PC-9 (cell line): ENCODE data around the gene ZSCAN21. TPM values are rescaled to one million over a fixed set of nuclear protein-coding genes. Genes with fewer than 3 reads are reported as not detected.

Experiments
- BruUV-seq: library from RNA; stranded (reverse); fragments of 400-500 nt; replicated peaks from 2 replicates; lab custom pipeline; 2021; lab: Mats Ljungman, UMichigan
- CTCF ChIA-PET: fragments of 300-600 bp; sonication (Branson Sonifier 250); formaldehyde crosslinking; loops from one replicate; lab custom pipeline; 2022; ENCODE audit warnings: antibody characterized with exemption; lab: Charles Lee
- POLR2A ChIA-PET: fragments of 300-600 bp; sonication (Branson Sonifier 250); formaldehyde crosslinking; loops from one replicate; lab custom pipeline; 2022; ENCODE audit warnings: antibody characterized with exemption; ENCODE audit not compliant: unreplicated experiment; lab: Charles Lee
- DNase-seq, 2 experiments: peaks; one replicate each; pipeline versions ENCODE4 v3.0.0 to v3.0.0-alpha.2; 2015 to 2022; ENCODE audit warnings: mixed read lengths in 1 of 2
- H2AFZ ChIP-seq: fragments of 200-600 bp; sonication (generic); 2 replicates; pipeline ENCODE4 v1.8.1; 2017; ENCODE audit warnings: antibody characterized with exemption
- H3F3A ChIP-seq: fragments of 200-600 bp; sonication (generic); 2 replicates; pipeline ENCODE4 v1.8.1; 2017; ENCODE audit warnings: antibody characterized with exemption, mild to moderate bottlenecking, low read depth; ENCODE audit not compliant: insufficient read depth
- H3K27ac ChIP-seq: fragments of 200-600 bp; sonication (generic); 2 replicates; pipeline ENCODE4 v1.6.1; 2016; ENCODE audit warnings: mixed run types
- H3K27me3 ChIP-seq: fragments of 200-600 bp; sonication (generic); 2 replicates; pipeline ENCODE4 v1.6.1; 2016; ENCODE audit warnings: low read depth, mixed run types; ENCODE audit not compliant: insufficient read depth
- H3K36me3 ChIP-seq: fragments of 200-600 bp; sonication (generic); 2 replicates; pipeline ENCODE4 v1.6.1; 2016; ENCODE audit warnings: low read depth, mixed run types
- H3K4me1 ChIP-seq: fragments of 200-600 bp; sonication (generic); replicated peaks from 2 replicates; pipeline ENCODE4 v1.6.1; 2016; ENCODE audit warnings: mixed run types; ENCODE audit not compliant: insufficient read depth
- H3K4me2 ChIP-seq: fragments of 200-600 bp; sonication (generic); 2 replicates; pipeline ENCODE4 v1.6.1; 2017; ENCODE audit warnings: mixed run types
- H3K4me3 ChIP-seq: fragments of 200-600 bp; sonication (generic); 2 replicates; pipeline ENCODE4 v1.6.1; 2016; ENCODE audit warnings: mixed run types
- H3K79me2 ChIP-seq: fragments of 200-600 bp; sonication (generic); 2 replicates; pipeline ENCODE4 v1.6.1; 2017; ENCODE audit warnings: low read depth, mixed run types
- H3K9me2 ChIP-seq: fragments of 200-600 bp; sonication (generic); 2 replicates; pipeline ENCODE4 v1.8.1; 2017; ENCODE audit warnings: mild to moderate bottlenecking; ENCODE audit not compliant: insufficient read depth
- H3K9me3 ChIP-seq: fragments of 200-600 bp; sonication (generic); 2 replicates; pipeline ENCODE4 v1.8.1; 2016; ENCODE audit warnings: low read depth; ENCODE audit not compliant: insufficient read depth
- H4K20me1 ChIP-seq: fragments of 200-600 bp; sonication (generic); 2 replicates; pipeline ENCODE4 v1.8.1; 2017; ENCODE audit not compliant: insufficient read depth
- CTCF ChIP-seq: fragments of 200-600 bp; sonication (generic); conservative IDR thresholded peaks from 2 replicates; pipeline ENCODE4 v1.6.1; 2017; ENCODE audit warnings: mixed run types, antibody characterized with exemption, mild to moderate bottlenecking, moderate library complexity
- EZH2 ChIP-seq: fragments of 200-600 bp; sonication (generic); IDR thresholded peaks from 2 replicates; pipeline ENCODE4 v1.8.0; 2017; ENCODE audit warnings: antibody characterized with exemption, low read depth
- intact Hi-C: fragments of 100-400 bp; cut with micrococcal nuclease; formaldehyde crosslinking; loops from one replicate; pipeline ENCODE4 v1.10.0; 2022; ENCODE audit not compliant: unreplicated experiment
- total RNA-seq: library from RNA; stranded (reverse); gene quantifications from 2 replicates; pipeline ENCODE4 v1.2.3, GENCODE V29; 2021

ZSCAN21 gene
- total RNA-seq, 1 experiment from 2014 or later, result 8.9 TPM

GRCh38 chr7:100021297-100021696, 28.3 kb upstream of the ZSCAN21 start:
- intact Hi-C loops, result no loop called here
- H3K9me2 ChIP-seq, result no peaks in the 10 kb centered on the region
- BruUV-seq, result no TSS peak
- peaks cover 38% of the 10 kb centered on the region for H3K4me1 ChIP-seq
- H3K79me2 ChIP-seq, result peaks cover 52% of the 10 kb centered on the region
- no peak overlapping the region for H3K4me3 ChIP-seq
- peaks cover 63% of the 10 kb centered on the region for H4K20me1 ChIP-seq
- POLR2A ChIA-PET, result interaction anchor here (0.6 kb wide), 1 partner anchor 21 kb away, joined by 4 read pairs; no protein-coding TSS in a partner anchor
- peaks cover 50% of the 10 kb centered on the region for H3F3A ChIP-seq
- no peak overlapping the region for H3K27ac ChIP-seq
- H2AFZ ChIP-seq, result no peak overlapping the region
- H3K27me3 ChIP-seq, result no peaks in the 10 kb centered on the region
- H3K4me2 ChIP-seq, result no peak overlapping the region
- CTCF ChIA-PET, result interaction anchor here (1.0 kb wide), 1 partner anchor 27 kb away, joined by 3 read pairs; no protein-coding TSS in a partner anchor
- H3K36me3 ChIP-seq, result peaks cover 24% of the 10 kb centered on the region
- TF ChIP-seq EZH2, result no peak
- no peak for TF ChIP-seq CTCF
- H3K9me3 ChIP-seq, result no peaks in the 10 kb centered on the region
- no peak for DNase-seq

DNA sequence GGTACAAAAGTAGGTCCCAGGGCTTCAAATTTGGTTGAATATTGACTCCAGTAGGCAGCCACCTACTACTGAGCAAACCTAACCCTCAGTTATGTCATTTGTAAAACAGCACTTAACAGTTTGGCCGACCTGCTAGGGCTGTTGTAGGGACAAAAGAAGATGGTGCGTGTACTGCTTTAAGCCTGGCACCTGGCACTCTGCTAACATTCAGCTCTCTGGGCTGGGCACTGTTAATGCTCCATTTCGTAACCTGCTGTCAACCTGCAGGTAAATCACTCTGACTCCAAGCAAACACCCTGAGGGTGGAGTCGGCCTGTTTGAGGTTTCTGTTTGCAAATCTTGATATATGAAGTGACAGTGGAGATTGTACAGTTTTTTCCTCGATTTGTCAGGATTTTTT, 27.0 kb upstream of the ZSCAN21 start:
- no peak overlapping the region for H3K4me3 ChIP-seq
- peaks cover 50% of the 10 kb centered on the region for H4K20me1 ChIP-seq
- no peak overlapping the region for H3K27ac ChIP-seq

GRCh38 chr7:100023526-100023925, 26.0 kb upstream of the ZSCAN21 start:
- BruUV-seq, result no TSS peak
- peaks cover 24% of the 10 kb centered on the region for H3K36me3 ChIP-seq
- H3F3A ChIP-seq, result peaks cover 43% of the 10 kb centered on the region
- H3K9me3 ChIP-seq, result no peaks in the 10 kb centered on the region
- TF ChIP-seq CTCF (no peak), EZH2 (no peak)
- H3K79me2 ChIP-seq, result peaks cover 29% of the 10 kb centered on the region
- no peak for DNase-seq
- H3K4me3 ChIP-seq, result no peak overlapping the region
- peaks cover 41% of the 10 kb centered on the region for H4K20me1 ChIP-seq
- POLR2A ChIA-PET, result no interaction called here
- intact Hi-C loops, result no loop called here
- no peak overlapping the region for H3K4me2 ChIP-seq
- no peaks in the 10 kb centered on the region for H3K27me3 ChIP-seq
- no peak overlapping the region for H2AFZ ChIP-seq
- H3K4me1 ChIP-seq, result peaks cover 25% of the 10 kb centered on the region
- no peak overlapping the region for H3K27ac ChIP-seq
- no peaks in the 10 kb centered on the region for H3K9me2 ChIP-seq
- CTCF ChIA-PET, result no interaction called here

More for the DNA sequence above, 27.0 kb upstream of the ZSCAN21 start:
- no TSS peak for BruUV-seq
- peaks cover 38% of the 10 kb centered on the region for H3K79me2 ChIP-seq
- H2AFZ ChIP-seq, result no peak overlapping the region
- no peaks in the 10 kb centered on the region for H3K9me2 ChIP-seq
- peak overlapping the region; percentile 33; the same call in 1 of the 2 replicates for H3K4me2 ChIP-seq
- H3K27me3 ChIP-seq, result no peaks in the 10 kb centered on the region
- DNase-seq, result peak; percentile 42 to 87
- no peaks in the 10 kb centered on the region for H3K9me3 ChIP-seq
- intact Hi-C loops, result no loop called here
- TF ChIP-seq CTCF (no peak), EZH2 (no peak)
- POLR2A ChIA-PET, result no interaction called here
- H3K36me3 ChIP-seq, result peaks cover 24% of the 10 kb centered on the region
- CTCF ChIA-PET, result no interaction called here
- H3F3A ChIP-seq, result peaks cover 41% of the 10 kb centered on the region
- peaks cover 25% of the 10 kb centered on the region for H3K4me1 ChIP-seq
